HepG2 (cell line): ENCODE measurements around the gene STAT1. TPM values are rescaled to one million over a fixed set of nuclear protein-coding genes. Genes with fewer than 3 reads are reported as not detected.

ENCODE experiments used
- CCAR2 ChIP-seq: fragments of 200-400 bp; formaldehyde crosslinking; optimal IDR thresholded peaks from 2 replicates; pipeline ENCODE3; 2018; ENCODE audit warnings: low read depth, mild to moderate bottlenecking, low read length, moderate library complexity
- FOXO1 ChIP-seq: sonication (generic); formaldehyde crosslinking; IDR thresholded peaks from 2 replicates; pipeline ENCODE4 v1.4.0; 2020; ENCODE audit warnings: missing genetic modification reagents
- GATAD2A ChIP-seq: IDR thresholded peaks from 2 replicates; pipeline ENCODE4 v1.6.1; 2016
- KDM5B ChIP-seq: sonication (generic); formaldehyde crosslinking; IDR thresholded peaks from 2 replicates; pipeline ENCODE4 v1.4.0; 2020; ENCODE audit warnings: missing genetic modification reagents, mild to moderate bottlenecking, borderline replicate concordance
- MAFK ChIP-seq, 2 experiments: IDR thresholded peaks in 1 of 2; conservative IDR thresholded peaks in 1 of 2; 2 replicates each; pipeline ENCODE4 v1.6.1; 2011; ENCODE audit warnings: improper control_type of control experiment in 2 of 2, low read length in 2 of 2
- RXRB ChIP-seq: IDR thresholded peaks from 2 replicates; pipeline ENCODE4 v1.6.1; 2016; ENCODE audit warnings: borderline replicate concordance, missing genetic modification reagents, missing compliant biosample characterization
- U2AF2 ChIP-seq: fragments of 200-400 bp; formaldehyde crosslinking; IDR thresholded peaks from 2 replicates; pipeline ENCODE4 v1.6.1; 2017; ENCODE audit warnings: low read depth, mild to moderate bottlenecking, low read length
- USF2 ChIP-seq, 2 experiments: sonication (generic) in 1 of 2; formaldehyde crosslinking in 1 of 2; IDR thresholded peaks; 2 replicates each; pipeline versions ENCODE4 v1.5.1 to v1.6.1; 2011 to 2020; ENCODE audit warnings: borderline replicate concordance in 1 of 2, low read depth in 1 of 2, low read length in 1 of 2, mild to moderate bottlenecking in 1 of 2, missing genetic modification reagents in 1 of 2, moderate library complexity in 1 of 2
- ZFP91 ChIP-seq: sonication (generic); formaldehyde crosslinking; IDR thresholded peaks from 2 replicates; pipeline ENCODE4 v1.9.0; 2022; ENCODE audit warnings: missing genetic modification reagents, mild to moderate bottlenecking, borderline replicate concordance
- ZNF10 ChIP-seq: sonication (generic); formaldehyde crosslinking; IDR thresholded peaks from 2 replicates; pipeline ENCODE4 v1.4.0; 2020; ENCODE audit warnings: mild to moderate bottlenecking, low read depth, missing genetic modification reagents, borderline replicate concordance
- ZNF296 ChIP-seq: sonication (generic); formaldehyde crosslinking; conservative IDR thresholded peaks from 2 replicates; pipeline ENCODE4 v1.5.0; 2020; ENCODE audit warnings: mild to moderate bottlenecking, missing genetic modification reagents
- ZNF34 ChIP-seq: sonication (generic); formaldehyde crosslinking; IDR thresholded peaks from 2 replicates; pipeline ENCODE4 v1.4.0; 2020; ENCODE audit warnings: mild to moderate bottlenecking, missing genetic modification reagents, borderline replicate concordance
- ZNF770 ChIP-seq: sonication (generic); formaldehyde crosslinking; IDR thresholded peaks from 2 replicates; pipeline ENCODE4 v1.5.0; 2020; ENCODE audit warnings: mild to moderate bottlenecking, missing genetic modification reagents
- polyA plus RNA-seq, 8 experiments: library from polyadenylated mRNA; depleted of rRNA in 3 of 8; stranded (reverse) in 7 of 8; unstranded in 1 of 8; fragments of >200 nt; fragmentation: Illumina TruSeq in 4 of 8; extraction: Trizol in 4 of 8; gene quantifications; 2 replicates each; pipeline versions ENCODE4 v1.2.1 to v1.2.3, GENCODE V29; 2011 to 2016; ENCODE audit warnings: low read depth in 4 of 8, missing spikeins in 1 of 8, mixed read lengths in 1 of 8; ENCODE audit not compliant: insufficient read depth in 1 of 8
- total RNA-seq, 5 experiments: library from RNA; depleted of rRNA; stranded (reverse); fragments of >200 nt; fragmentation: Illumina TruSeq; extraction: Trizol; gene quantifications; 2 replicates each; pipeline ENCODE4 v1.2.3, GENCODE V29; 2016; ENCODE audit warnings: low read depth in 1 of 5

Gene STAT1
- total and polyA plus RNA-seq, 2 of the 13 experiments (the other 11 are each of a cell fraction or from before 2014, with no cell fraction given) = 21.8 to 59.6 TPM

- no peak for TF ChIP-seq ZNF34
- no peak for TF ChIP-seq USF2 (IDR thresholded peaks at IDR 0.05; ENCODE audit: low read depth, low read length)
- no peak for TF ChIP-seq USF2 (CRISPR knock-in tag; IDR thresholded peaks at IDR 0.05; ENCODE audit: borderline replicate concordance)
- no peak for TF ChIP-seq ZNF296 (CRISPR knock-in tag)
- TF ChIP-seq U2AF2 = no peak
- peak; percentile 64 for TF ChIP-seq GATAD2A (CRISPR knock-in tag)
- no peak for TF ChIP-seq ZFP91
- peak; percentile 71; the same call in 1 of the 2 replicates for TF ChIP-seq RXRB (CRISPR knock-in tag)
- no peak for TF ChIP-seq KDM5B (CRISPR knock-in tag)
- 0 out of 4 replicates have a peak, but pooled peaks of 1 of the 2 experiments have one; percentile 4 for TF ChIP-seq MAFK (conservative IDR thresholded peaks at IDR 0.05 in 1 of 2, IDR thresholded peaks at IDR 0.05 in 1 of 2; ENCODE audit: low read length in 2 of 2)
- no peak for TF ChIP-seq ZNF10
- TF ChIP-seq CCAR2 = no peak
- no peak for TF ChIP-seq FOXO1 (CRISPR knock-in tag)
- no peak for TF ChIP-seq ZNF770
These were observed 27.6 kb upstream of the STAT1 start (continued) for GRCh38 chr2:191041418-191042161.
